ENCODE measurements around the gene BCL6.

GRCh38 chr3:187700249-187700648 lies 45.0 kb downstream of the BCL6 start:
- TF ChIP-seq CTCF (IDR thresholded peaks at IDR 0.05) = no peak
- no peak for TF ChIP-seq EZH2 (IDR thresholded peaks at IDR 0.05; ENCODE audit: borderline replicate concordance, insufficient read depth, low read depth, low read length, poor library complexity, severe bottlenecking)
